H1 (cell line): ENCODE results near the gene GPBP1L1. TPM values are rescaled to one million over a fixed set of nuclear protein-coding genes. Genes with fewer than 3 reads are reported as not detected.
A peak's percentile ranks its signal among the peaks of the same experiment; 100 is the strongest.

Experiments
- CTCF ChIA-PET: fragments of 300-600 bp; sonication (Branson Sonifier 250); formaldehyde crosslinking; loops from one replicate; lab custom pipeline; 2021; ENCODE audit not compliant: partially characterized antibody; lab: Charles Lee
- POLR2A ChIA-PET: fragments of 300-600 bp; sonication (Branson Sonifier 250); formaldehyde crosslinking; loops from one replicate; lab custom pipeline; 2021; ENCODE audit warnings: inconsistent platforms; ENCODE audit not compliant: partially characterized antibody; lab: Charles Lee
- DNase-seq, 2 experiments: peaks; one replicate each; pipeline versions ENCODE4 v3.0.0 to v3.0.0-alpha.2; 2010 to 2022; ENCODE audit warnings: low spot score in 2 of 2, low read depth in 1 of 2, mixed read lengths in 1 of 2
- FAIRE-seq: peaks from 2 replicates; lab custom pipeline; 2011; peaks lifted over from hg19 to GRCh38; lab: Jason Lieb, UNC
- H2AFZ ChIP-seq: 2 replicates; pipeline ENCODE4 v1.8.1; 2012; ENCODE audit warnings: low read length, inconsistent platforms
- H2AK5ac ChIP-seq: 2 replicates; pipeline ENCODE4 v1.6.1; 2013; ENCODE audit warnings: low read depth, low read length
- H2BK120ac ChIP-seq: replicated peaks from 2 replicates; pipeline ENCODE3; 2013; ENCODE audit warnings: low read depth, low read length, inconsistent platforms
- H2BK12ac ChIP-seq: 2 replicates; pipeline ENCODE4 v1.6.1; 2013; ENCODE audit warnings: low read depth, low read length
- H2BK15ac ChIP-seq: 2 replicates; pipeline ENCODE4 v1.6.1; 2013; ENCODE audit warnings: low read length
- H2BK20ac ChIP-seq: 2 replicates; pipeline ENCODE4 v1.6.1; 2013; ENCODE audit warnings: low read length
- H2BK5ac ChIP-seq: 2 replicates; pipeline ENCODE4 v1.6.1; 2013; ENCODE audit warnings: low read depth, low read length
- H3K14ac ChIP-seq: 2 replicates; pipeline ENCODE4 v1.6.1; 2013; ENCODE audit warnings: inconsistent platforms; ENCODE audit not compliant: insufficient read length
- H3K18ac ChIP-seq: 2 replicates; pipeline ENCODE4 v1.6.1; 2013; ENCODE audit warnings: low read length; ENCODE audit errors: extremely low read depth
- H3K23ac ChIP-seq: 2 replicates; pipeline ENCODE4 v1.6.1; 2013; ENCODE audit warnings: inconsistent platforms; ENCODE audit not compliant: insufficient read length
- H3K23me2 ChIP-seq: 2 replicates; pipeline ENCODE4 v1.6.1; 2013; ENCODE audit warnings: low read depth, low read length
- H3K27ac ChIP-seq: 2 replicates; pipeline ENCODE4 v1.6.1; 2011; ENCODE audit warnings: low read depth, low read length, inconsistent platforms
- H3K27me3 ChIP-seq, 4 experiments: replicated peaks in 1 of 4; 1 replicate in 1 of 4; 2 replicates in 3 of 4; pipeline versions ENCODE4 v1.6.1 to v1.8.1; 2011 to 2013; ENCODE audit warnings: low read length in 3 of 4, mild to moderate bottlenecking in 3 of 4, inconsistent platforms in 2 of 4, mixed read lengths in 2 of 4, moderate library complexity in 1 of 4; ENCODE audit not compliant: control insufficient read depth in 3 of 4, insufficient read depth in 3 of 4; ENCODE audit errors: extremely low read depth in 1 of 4
- H3K36me3 ChIP-seq, 4 experiments: 2 replicates each; pipeline versions ENCODE4 v1.6.1 to v1.8.1; 2011 to 2013; ENCODE audit warnings: mild to moderate bottlenecking in 4 of 4, low read length in 3 of 4, moderate library complexity in 2 of 4, control low read depth in 1 of 4, inconsistent platforms in 1 of 4; ENCODE audit not compliant: insufficient read depth in 4 of 4, control insufficient read depth in 2 of 4
- H3K4ac ChIP-seq: replicated peaks from 2 replicates; pipeline ENCODE3; 2013; ENCODE audit warnings: low read length, low read depth, mixed read lengths, inconsistent platforms; ENCODE audit not compliant: insufficient read length
- H3K4me1 ChIP-seq, 4 experiments: replicated peaks in 1 of 4; 1 replicate in 1 of 4; 2 replicates in 3 of 4; pipeline versions ENCODE4 v1.6.1 to v1.8.1; 2011 to 2013; ENCODE audit warnings: low read length in 3 of 4, inconsistent platforms in 2 of 4, mixed read lengths in 1 of 4; ENCODE audit not compliant: insufficient read depth in 4 of 4, control insufficient read depth in 3 of 4
- H3K4me2 ChIP-seq, 2 experiments: 2 replicates each; pipeline versions ENCODE4 v1.6.1 to v1.8.1; 2011 to 2013; ENCODE audit warnings: low read depth in 2 of 2, low read length in 2 of 2, control low read depth in 1 of 2, inconsistent platforms in 1 of 2, mild to moderate bottlenecking in 1 of 2; ENCODE audit not compliant: insufficient read depth in 1 of 2
- H3K4me3 ChIP-seq, 4 experiments: fragments of 200-600, 300-600 bp in 1 of 4; sonication (generic), shearing (Covaris generic), sonication (Bioruptor Twin) in 1 of 4; 2 replicates each; pipeline versions ENCODE4 v1.5.1 to v1.8.1; 2011 to 2016; ENCODE audit warnings: low read length in 4 of 4, low read depth in 3 of 4, control low read depth in 2 of 4, inconsistent platforms in 2 of 4, mild to moderate bottlenecking in 2 of 4, mixed read lengths in 1 of 4, moderate library complexity in 1 of 4; ENCODE audit not compliant: insufficient read depth in 2 of 4; ENCODE audit errors: extremely low read depth in 1 of 4
- H3K56ac ChIP-seq: replicated peaks from 2 replicates; pipeline ENCODE3; 2013; ENCODE audit warnings: low read depth, mild to moderate bottlenecking, mixed read lengths, low read length, inconsistent platforms; ENCODE audit not compliant: insufficient read length
- H3K79me1 ChIP-seq: 2 replicates; pipeline ENCODE4 v1.6.1; 2013; ENCODE audit warnings: low read depth, low read length, control low read depth
- H3K79me2 ChIP-seq, 2 experiments: 2 replicates each; pipeline versions ENCODE4 v1.6.1 to v1.8.1; 2012 to 2013; ENCODE audit warnings: low read length in 2 of 2, mild to moderate bottlenecking in 2 of 2, inconsistent platforms in 1 of 2; ENCODE audit not compliant: insufficient read depth in 2 of 2, control insufficient read depth in 1 of 2
- H3K9ac ChIP-seq, 4 experiments: replicated peaks in 1 of 4; 1 replicate in 1 of 4; 2 replicates in 3 of 4; pipeline versions ENCODE4 v1.6.1 to v1.8.1; 2011 to 2013; ENCODE audit warnings: low read depth in 3 of 4, low read length in 3 of 4, control low read depth in 2 of 4, mild to moderate bottlenecking in 2 of 4, moderate library complexity in 2 of 4, inconsistent platforms in 1 of 4; ENCODE audit errors: extremely low read depth in 1 of 4
- H3K9me3 ChIP-seq, 2 experiments: 2 replicates each; pipeline versions ENCODE4 v1.6.1 to v1.8.1; 2012 to 2013; ENCODE audit warnings: mild to moderate bottlenecking in 2 of 2, moderate library complexity in 2 of 2, control low read depth in 1 of 2, inconsistent platforms in 1 of 2, low read depth in 1 of 2, low read length in 1 of 2, mixed read lengths in 1 of 2; ENCODE audit not compliant: insufficient read depth in 2 of 2
- H4K20me1 ChIP-seq, 2 experiments: replicated peaks in 1 of 2; 2 replicates each; pipeline versions ENCODE3 to v1.8.1; 2011 to 2013; ENCODE audit warnings: inconsistent platforms in 2 of 2, low read length in 2 of 2, mild to moderate bottlenecking in 1 of 2; ENCODE audit not compliant: insufficient read depth in 2 of 2, control insufficient read depth in 1 of 2
- H4K5ac ChIP-seq: 2 replicates; pipeline ENCODE4 v1.6.1; 2013; ENCODE audit warnings: low read length, low read depth, mixed read lengths, inconsistent platforms; ENCODE audit not compliant: insufficient read length
- H4K8ac ChIP-seq: 2 replicates; pipeline ENCODE4 v1.8.0; 2013; ENCODE audit warnings: mild to moderate bottlenecking, moderate library complexity, low read length, inconsistent platforms; ENCODE audit not compliant: insufficient read depth; ENCODE audit errors: extremely low read depth
- H4K91ac ChIP-seq: replicated peaks from 2 replicates; pipeline ENCODE3; 2013; ENCODE audit warnings: low read length, mixed read lengths, inconsistent platforms; ENCODE audit not compliant: insufficient read length
- CHD1 ChIP-seq: IDR thresholded peaks from 2 replicates; pipeline ENCODE4 v1.6.1; 2012; ENCODE audit warnings: low read depth, low read length, improper control_type of control experiment
- POLR2A ChIP-seq, 2 experiments: IDR thresholded peaks; 1 replicate in 1 of 2; 2 replicates in 1 of 2; pipeline ENCODE4 v1.6.1; 2011; ENCODE audit warnings: low read depth in 2 of 2, low read length in 2 of 2, mild to moderate bottlenecking in 2 of 2; ENCODE audit errors: control extremely low read depth in 1 of 2
- POLR2AphosphoS5 ChIP-seq: IDR thresholded peaks from 2 replicates; pipeline ENCODE4 v1.6.1; 2011; ENCODE audit warnings: low read depth, low read length
- RXRA ChIP-seq: IDR thresholded peaks from 2 replicates; pipeline ENCODE4 v1.6.1; 2011; ENCODE audit warnings: low read depth, mild to moderate bottlenecking, low read length, moderate library complexity; ENCODE audit not compliant: insufficient read depth
- WGBS, 2 experiments: shearing (Covaris generic) in 1 of 2; methylation state at CpG; one replicate each; pipeline versions ENCODE4 v1.1.6 to v1.1.7; 2013 to 2015; ENCODE audit warnings: low lambda C conversion rate in 2 of 2, mixed read lengths in 2 of 2, inconsistent platforms in 1 of 2, low coverage in 1 of 2, missing lambda C conversion rate in 1 of 2; ENCODE audit not compliant: insufficient replicate concordance in 2 of 2, insufficient coverage in 1 of 2, insufficient read length in 1 of 2; ENCODE audit errors: extremely low coverage in 1 of 2, missing lambda C conversion rate in 1 of 2; 5-methylcytosine and 5-hydroxymethylcytosine counted together
- polyA plus RNA-seq, 7 experiments: library from polyadenylated mRNA; depleted of rRNA in 3 of 7; stranded (reverse) in 5 of 7; unstranded in 2 of 7; fragments of >200 nt in 5 of 7; fragments of 200-250 nt in 2 of 7; gene quantifications; 1 replicate in 5 of 7; 2 replicates in 1 of 7; 4 replicates in 1 of 7; pipeline versions ENCODE4 v1.2.1 to v1.2.3, GENCODE V29; 2011 to 2013; ENCODE audit warnings: missing spikeins in 2 of 7, mixed read lengths in 2 of 7
- total RNA-seq: library from RNA; stranded (reverse); fragmentation: NEBNext Ultra II Directional; extraction: Animal tissue kit (Norgen Biotek cat#: 25700); gene quantifications from 2 replicates; pipeline ENCODE4 v1.2.1, GENCODE V29; 2021

Gene GPBP1L1
- total and polyA plus RNA-seq, 2 of the 8 experiments (the other 6 are each of a cell fraction or from before 2014, with no cell fraction given) = 70.1 to 119 TPM

DNA sequence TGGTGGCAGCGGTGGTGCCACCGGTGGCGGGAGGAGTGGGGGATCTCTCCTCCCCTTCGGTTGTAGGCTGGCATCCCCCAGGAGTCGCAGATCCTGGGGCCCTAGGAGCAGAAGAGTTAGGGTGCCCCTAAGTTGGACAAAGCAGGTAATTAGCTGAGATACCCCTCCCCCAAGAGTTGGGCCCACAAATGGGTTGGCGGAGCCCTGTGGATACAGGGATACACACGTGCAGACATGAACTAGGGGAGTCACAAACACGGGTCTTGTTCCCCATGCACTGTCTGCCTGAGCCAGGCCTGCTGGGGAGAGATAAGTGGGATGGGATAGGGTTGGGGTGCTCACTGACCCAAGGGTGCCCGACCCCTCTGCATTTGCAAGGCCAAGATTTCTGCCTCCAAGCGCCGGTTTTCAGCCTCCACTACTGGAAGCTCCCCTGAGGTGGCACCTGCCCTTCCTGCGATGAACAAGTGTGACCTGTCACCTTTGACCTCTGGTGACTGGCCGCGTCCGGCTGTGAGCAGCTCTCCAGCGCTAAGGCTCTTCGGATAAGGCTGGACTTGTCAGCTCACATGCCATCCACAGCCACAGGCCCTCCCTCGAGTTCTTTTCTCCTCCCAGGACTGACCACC, 64.3 kb downstream of the GPBP1L1 start:
- CTCF ChIA-PET = interaction anchor here (0.7 to 1.3 kb wide), 3 partner anchors 13 to 260 kb away, joined by 3 to 4 read pairs (median 4); no protein-coding TSS in a partner anchor

More for the DNA sequence above, 64.3 kb downstream of the GPBP1L1 start:
- Histone ChIP-seq H4K91ac (no peak overlapping the region), H3K36me3 (peaks cover 11 to 31% (median 14%) of the 10 kb centered on the region in 4 experiments; a peak in 7 of 8 replicates), H3K9ac (no peak overlapping the region), H3K79me2 (no peaks in the 10 kb centered on the region), H3K56ac (no peak overlapping the region), H4K8ac (no peak overlapping the region), H2BK5ac (peak overlapping the region; percentile 44; the same call in 1 of the 2 replicates), H3K9me3 (no peaks in the 10 kb centered on the region), H3K4me3 (no peak overlapping the region), H4K20me1 (peaks cover 6 to 12% of the 10 kb centered on the region in 2 experiments), H3K23me2 (no peaks in the 10 kb centered on the region), H3K79me1 (no peaks in the 10 kb centered on the region), H3K18ac (no peak overlapping the region), H3K4me1 (no peaks in the 10 kb centered on the region; a peak in 1 of 7 replicates), H2BK20ac (no peak overlapping the region), H3K4me2 (no peak overlapping the region), H3K4ac (no peak overlapping the region), H3K27me3 (no peaks in the 10 kb centered on the region), H3K27ac (0 out of 2 replicates have a peak overlapping the region, but pooled peaks have one; percentile 35), H3K23ac (no peak overlapping the region), H2BK120ac (no peak overlapping the region), H3K14ac (no peak overlapping the region), H2BK15ac (no peak overlapping the region), H2AK5ac (no peak overlapping the region), H4K5ac (no peak overlapping the region), H2BK12ac (no peak overlapping the region), H2AFZ (no peak overlapping the region)
- POLR2A ChIA-PET = interaction anchor here (0.6 to 6.0 kb wide), 13 partner anchors 10 to 121 kb away, joined by 3 to 47 read pairs (median 4); partner anchors contain the start of genes GPBP1L1, NASP and PRDX1
- 90% methylated on average over 18 of the region's 18 CpGs; no CpG with 5 or more reads in 1 of the 2 experiments for WGBS, 2 experiments
- no peak for DNase-seq
- TF ChIP-seq POLR2A (IDR thresholded peaks at IDR 0.05; ENCODE audit: control extremely low read depth in 1 of 2, low read depth in 2 of 2, low read length in 2 of 2) = peak in 1 of 2 experiments; percentile 37; a peak in 1 of 3 replicates
- TF ChIP-seq RXRA = no peak
- TF ChIP-seq POLR2AphosphoS5 = 0 out of 2 replicates have a peak, but pooled peaks have one; percentile 42
- TF ChIP-seq CHD1 = no peak
- FAIRE-seq = no peak
